ENCODE data around the gene IER5.
A peak's percentile ranks its signal among the peaks of the same experiment; 100 is the strongest.
"Not testable (repeated sequence)": the region's sequence is repeated elsewhere in the genome, so short reads cannot be mapped to it uniquely, and the experiment has no call there.

IER5 gene

GRCh38 chr1:181060947-181061346 lies 27.6 kb upstream of the IER5 start:
- not testable (repeated sequence) for H3K27ac ChIP-seq (ENCODE audit: low read length); H3K27me3 ChIP-seq (ENCODE audit: low read depth, low read length); H3K9me3 ChIP-seq (ENCODE audit: control insufficient read depth in 1 of 2, low read length in 2 of 2); H3K4me3 ChIP-seq (ENCODE audit: low read depth in 1 of 2, low read length in 2 of 2); H3K4me1 ChIP-seq (ENCODE audit: control insufficient read depth in 1 of 2, insufficient read depth in 2 of 2, low read length in 2 of 2); H3K36me3 ChIP-seq (ENCODE audit: control insufficient read depth in 1 of 2, insufficient read depth in 2 of 2, low read length in 2 of 2)

GRCh38 chr1:181061487-181061886 lies 27.0 kb upstream of the IER5 start:
- Histone ChIP-seq H3K4me1 (ENCODE audit: control insufficient read depth in 1 of 2, insufficient read depth in 2 of 2, low read length in 2 of 2) (peaks cover 0 to 10% of the 10 kb centered on the region in 2 donors), H3K27ac (ENCODE audit: low read length) (no peak overlapping the region)

GRCh38 chr1:181061891-181062835 lies 26.3 kb upstream of the IER5 start:
- Histone ChIP-seq H3K27ac (ENCODE audit: low read length) (peak overlapping the region; percentile 35), H3K27me3 (ENCODE audit: low read depth, low read length) (no peaks in the 10 kb centered on the region), H3K4me1 (ENCODE audit: control insufficient read depth in 1 of 2, insufficient read depth in 2 of 2, low read length in 2 of 2) (peaks cover 0 to 7% of the 10 kb centered on the region in 2 donors), H3K36me3 (ENCODE audit: control insufficient read depth in 1 of 2, insufficient read depth in 2 of 2, low read length in 2 of 2) (no peaks in the 10 kb centered on the region), H3K9me3 (ENCODE audit: control insufficient read depth in 1 of 2, low read length in 2 of 2) (peaks cover 0 to 8% of the 10 kb centered on the region in 2 donors), H3K4me3 (ENCODE audit: low read depth in 1 of 2, low read length in 2 of 2) (no peak overlapping the region)

More at GRCh38 chr1:181061487-181061886, 27.0 kb upstream of the IER5 start:
- Histone ChIP-seq H3K36me3 (ENCODE audit: control insufficient read depth in 1 of 2, insufficient read depth in 2 of 2, low read length in 2 of 2) (no peaks in the 10 kb centered on the region), H3K27me3 (ENCODE audit: low read depth, low read length) (no peaks in the 10 kb centered on the region), H3K9me3 (ENCODE audit: control insufficient read depth in 1 of 2, low read length in 2 of 2) (peaks cover 0 to 8% of the 10 kb centered on the region in 2 donors), H3K4me3 (ENCODE audit: low read depth in 1 of 2, low read length in 2 of 2) (no peak overlapping the region)

GRCh38 chr1:181062836-181063428 lies 25.6 kb upstream of the IER5 start:
- Histone ChIP-seq H3K27ac (ENCODE audit: low read length) (peak overlapping the region; percentile 35), H3K36me3 (ENCODE audit: control insufficient read depth in 1 of 2, insufficient read depth in 2 of 2, low read length in 2 of 2) (no peaks in the 10 kb centered on the region), H3K9me3 (ENCODE audit: control insufficient read depth in 1 of 2, low read length in 2 of 2) (peaks cover 0 to 8% of the 10 kb centered on the region in 2 donors), H3K4me1 (ENCODE audit: control insufficient read depth in 1 of 2, insufficient read depth in 2 of 2, low read length in 2 of 2) (peaks cover 0 to 3% of the 10 kb centered on the region in 2 donors), H3K4me3 (ENCODE audit: low read depth in 1 of 2, low read length in 2 of 2) (no peak overlapping the region), H3K27me3 (ENCODE audit: low read depth, low read length) (no peaks in the 10 kb centered on the region)

GRCh38 chr1:181064011-181064623 lies 24.4 kb upstream of the IER5 start:
- peaks cover 0 to 7% of the 10 kb centered on the region in 2 donors for H3K9me3 ChIP-seq (ENCODE audit: control insufficient read depth in 1 of 2, low read length in 2 of 2)
- no peaks in the 10 kb centered on the region for H3K27me3 ChIP-seq (ENCODE audit: low read depth, low read length)
- H3K4me3 ChIP-seq (ENCODE audit: low read depth in 1 of 2, low read length in 2 of 2), result no peak overlapping the region
- no peak overlapping the region for H3K27ac ChIP-seq (ENCODE audit: low read length)
- peaks cover 0 to 3% of the 10 kb centered on the region in 2 donors for H3K4me1 ChIP-seq (ENCODE audit: control insufficient read depth in 1 of 2, insufficient read depth in 2 of 2, low read length in 2 of 2)
- no peaks in the 10 kb centered on the region for H3K36me3 ChIP-seq (ENCODE audit: control insufficient read depth in 1 of 2, insufficient read depth in 2 of 2, low read length in 2 of 2)

GRCh38 chr1:181064702-181065101 lies 23.8 kb upstream of the IER5 start:
- H3K9me3 ChIP-seq (ENCODE audit: control insufficient read depth in 1 of 2, low read length in 2 of 2), result peaks cover 0 to under 1% of the 10 kb centered on the region in 2 donors
- no peaks in the 10 kb centered on the region for H3K27me3 ChIP-seq (ENCODE audit: low read depth, low read length)
- H3K36me3 ChIP-seq (ENCODE audit: control insufficient read depth in 1 of 2, insufficient read depth in 2 of 2, low read length in 2 of 2), result no peaks in the 10 kb centered on the region
- H3K27ac ChIP-seq (ENCODE audit: low read length), result no peak overlapping the region
- H3K4me1 ChIP-seq (ENCODE audit: control insufficient read depth in 1 of 2, insufficient read depth in 2 of 2, low read length in 2 of 2), result peaks cover 0 to 3% of the 10 kb centered on the region in 2 donors
- no peak overlapping the region for H3K4me3 ChIP-seq (ENCODE audit: low read depth in 1 of 2, low read length in 2 of 2)

- no peaks in the 10 kb centered on the region for H3K9me3 ChIP-seq (ENCODE audit: control insufficient read depth in 1 of 2, low read length in 2 of 2)
- no peaks in the 10 kb centered on the region for H3K36me3 ChIP-seq (ENCODE audit: control insufficient read depth in 1 of 2, insufficient read depth in 2 of 2, low read length in 2 of 2)
- no peaks in the 10 kb centered on the region for H3K27me3 ChIP-seq (ENCODE audit: low read depth, low read length)
- peaks cover 0 to 7% of the 10 kb centered on the region in 2 donors for H3K4me1 ChIP-seq (ENCODE audit: control insufficient read depth in 1 of 2, insufficient read depth in 2 of 2, low read length in 2 of 2)
- no peak overlapping the region for H3K27ac ChIP-seq (ENCODE audit: low read length)
- H3K4me3 ChIP-seq (ENCODE audit: low read depth in 1 of 2, low read length in 2 of 2), result no peak overlapping the region
These were observed 14.9 kb upstream of the IER5 start for GRCh38 chr1:181073638-181074037.

GRCh38 chr1:181075766-181076350 lies 12.6 kb upstream of the IER5 start:
- Histone ChIP-seq H3K27ac (ENCODE audit: low read length) (no peak overlapping the region), H3K9me3 (ENCODE audit: control insufficient read depth in 1 of 2, low read length in 2 of 2) (no peaks in the 10 kb centered on the region), H3K4me1 (ENCODE audit: control insufficient read depth in 1 of 2, insufficient read depth in 2 of 2, low read length in 2 of 2) (peaks cover 0 to 7% of the 10 kb centered on the region in 2 donors), H3K36me3 (ENCODE audit: control insufficient read depth in 1 of 2, insufficient read depth in 2 of 2, low read length in 2 of 2) (no peaks in the 10 kb centered on the region), H3K27me3 (ENCODE audit: low read depth, low read length) (no peaks in the 10 kb centered on the region), H3K4me3 (ENCODE audit: low read depth in 1 of 2, low read length in 2 of 2) (no peak overlapping the region)

- Histone ChIP-seq H3K27me3 (ENCODE audit: low read depth, low read length) (no peaks in the 10 kb centered on the region), H3K27ac (ENCODE audit: low read length) (no peak overlapping the region), H3K36me3 (ENCODE audit: control insufficient read depth in 1 of 2, insufficient read depth in 2 of 2, low read length in 2 of 2) (no peaks in the 10 kb centered on the region), H3K9me3 (ENCODE audit: control insufficient read depth in 1 of 2, low read length in 2 of 2) (no peaks in the 10 kb centered on the region), H3K4me1 (ENCODE audit: control insufficient read depth in 1 of 2, insufficient read depth in 2 of 2, low read length in 2 of 2) (peaks cover 0 to 7% of the 10 kb centered on the region in 2 donors), H3K4me3 (ENCODE audit: low read depth in 1 of 2, low read length in 2 of 2) (no peak overlapping the region)
These were observed 11.6 kb upstream of the IER5 start for GRCh38 chr1:181076852-181077251.

GRCh38 chr1:181077576-181078242 lies 10.8 kb upstream of the IER5 start:
- H3K36me3 ChIP-seq (ENCODE audit: control insufficient read depth in 1 of 2, insufficient read depth in 2 of 2, low read length in 2 of 2), result no peaks in the 10 kb centered on the region
- peaks cover 0 to 7% of the 10 kb centered on the region in 2 donors for H3K4me1 ChIP-seq (ENCODE audit: control insufficient read depth in 1 of 2, insufficient read depth in 2 of 2, low read length in 2 of 2)
- no peaks in the 10 kb centered on the region for H3K9me3 ChIP-seq (ENCODE audit: control insufficient read depth in 1 of 2, low read length in 2 of 2)
- no peaks in the 10 kb centered on the region for H3K27me3 ChIP-seq (ENCODE audit: low read depth, low read length)
- peak overlapping the region; percentile 76 for H3K27ac ChIP-seq (ENCODE audit: low read length)
- H3K4me3 ChIP-seq (ENCODE audit: low read depth in 1 of 2, low read length in 2 of 2), result no peak overlapping the region
